Activated T-helper 2 cell treated with anti-CD3 and anti-CD28 coated beads, Interferon-gamma antibody, Interleukin-2, Interleukin-4, amounts not matched to agents 10 μg/mL and 5 μg/mL and 100 μg/mL, durations not matched to agents 14 hours and 24 hours and 36 hours (primary cell): ENCODE results near the gene EOMES. TPM values are rescaled to one million over a fixed set of nuclear protein-coding genes. Genes with fewer than 3 reads are reported as not detected.

Source experiments
- DNase-seq: peaks from one replicate; pipeline ENCODE4 v3.0.0; 2021; ENCODE audit warnings: low spot score
- H3K27ac Mint-ChIP-seq: one replicate; pipeline ENCODE4 v1.8.0; 2021; ENCODE audit warnings: mixed read lengths
- H3K27me3 Mint-ChIP-seq: one replicate; pipeline ENCODE4 v1.8.0; 2021; ENCODE audit warnings: low read depth, mixed read lengths
- H3K36me3 Mint-ChIP-seq: one replicate; pipeline ENCODE4 v1.8.0; 2021; ENCODE audit warnings: low read depth, mixed read lengths
- H3K4me1 Mint-ChIP-seq: one replicate; pipeline ENCODE4 v1.8.0; 2021; ENCODE audit warnings: low read depth, mixed read lengths
- H3K4me3 Mint-ChIP-seq: one replicate; pipeline ENCODE4 v1.8.0; 2021; ENCODE audit warnings: low read depth, mild to moderate bottlenecking, moderate library complexity, mixed read lengths
- H3K9me3 Mint-ChIP-seq: one replicate; pipeline ENCODE4 v1.8.0; 2021; ENCODE audit warnings: mixed read lengths
- intact Hi-C: fragments of 100-400 bp; cut with micrococcal nuclease; formaldehyde crosslinking; loops from one replicate; pipeline ENCODE4 v1.15.1; 2023
- total RNA-seq: library from RNA; stranded (reverse); gene quantifications from 2 replicates; pipeline ENCODE4 v1.2.3, GENCODE V29; 2022

Gene EOMES
- total RNA-seq, 1 donor from 2014 or later: 5.2 TPM

GRCh38 chr3:27716309-27716708 lies 5.8 kb downstream of the EOMES start:
- no peak for DNase-seq
- Mint-ChIP-seq H3K9me3 (no peaks in the 10 kb centered on the region), H3K27ac (no peak overlapping the region), H3K27me3 (peaks cover 66% of the 10 kb centered on the region), H3K4me3 (no peak overlapping the region), H3K4me1 (peaks cover 45% of the 10 kb centered on the region), H3K36me3 (peaks cover 29% of the 10 kb centered on the region)
- intact Hi-C loops: no loop called here

GRCh38 chr3:27715863-27716262 lies 6.3 kb downstream of the EOMES start:
- H3K9me3 Mint-ChIP-seq: no peaks in the 10 kb centered on the region
- peaks cover 67% of the 10 kb centered on the region for H3K27me3 Mint-ChIP-seq
- no peak overlapping the region for H3K27ac Mint-ChIP-seq
- H3K4me3 Mint-ChIP-seq: no peak overlapping the region
- no peak for DNase-seq
- H3K4me1 Mint-ChIP-seq: peaks cover 41% of the 10 kb centered on the region
- intact Hi-C loops: no loop called here
- peaks cover 27% of the 10 kb centered on the region for H3K36me3 Mint-ChIP-seq

GRCh38 chr3:27715454-27715806 lies 6.7 kb downstream of the EOMES start:
- H3K4me3 Mint-ChIP-seq: no peak overlapping the region
- no peaks in the 10 kb centered on the region for H3K9me3 Mint-ChIP-seq
- intact Hi-C loops: no loop called here
- peaks cover 37% of the 10 kb centered on the region for H3K4me1 Mint-ChIP-seq
- no peak overlapping the region for H3K27ac Mint-ChIP-seq
- no peak for DNase-seq
- H3K27me3 Mint-ChIP-seq: peaks cover 67% of the 10 kb centered on the region
- peaks cover 25% of the 10 kb centered on the region for H3K36me3 Mint-ChIP-seq

GRCh38 chr3:27714692-27715453 lies 7.2 kb downstream of the EOMES start:
- H3K4me3 Mint-ChIP-seq: peak overlapping the region; percentile 93
- no peak for DNase-seq
- intact Hi-C loops: loop anchor here (1.0 to 5.0 kb wide), 2 partner anchors 14 to 632 kb away; partner anchors contain the start of genes AZI2 and ZCWPW2
- peaks cover 67% of the 10 kb centered on the region for H3K27me3 Mint-ChIP-seq
- H3K27ac Mint-ChIP-seq: no peak overlapping the region
- no peaks in the 10 kb centered on the region for H3K9me3 Mint-ChIP-seq
- peaks cover 25% of the 10 kb centered on the region for H3K36me3 Mint-ChIP-seq
- peaks cover 37% of the 10 kb centered on the region for H3K4me1 Mint-ChIP-seq

GRCh38 chr3:27714146-27714526 lies 8.0 kb downstream of the EOMES start:
- H3K4me1 Mint-ChIP-seq: peaks cover 41% of the 10 kb centered on the region

GRCh38 chr3:27713435-27714145 lies 8.5 kb downstream of the EOMES start:
- Mint-ChIP-seq H3K27ac (no peak overlapping the region), H3K27me3 (peaks cover 62% of the 10 kb centered on the region), H3K4me3 (peak overlapping the region; percentile 93), H3K9me3 (no peaks in the 10 kb centered on the region), H3K4me1 (peaks cover 42% of the 10 kb centered on the region), H3K36me3 (peaks cover 24% of the 10 kb centered on the region)
- no peak for DNase-seq
- intact Hi-C loops: loop anchor here (1.0 to 5.0 kb wide), 5 partner anchors 16 to 634 kb away; partner anchors contain the start of genes AZI2 and ZCWPW2

More at GRCh38 chr3:27714146-27714526, 8.0 kb downstream of the EOMES start:
- DNase-seq: no peak
- intact Hi-C loops: loop anchor here (1.0 to 5.0 kb wide), 2 partner anchors 15 to 633 kb away; partner anchors contain the start of genes AZI2 and ZCWPW2
- H3K4me3 Mint-ChIP-seq: peak overlapping the region; percentile 93
- peaks cover 62% of the 10 kb centered on the region for H3K27me3 Mint-ChIP-seq
- H3K27ac Mint-ChIP-seq: no peak overlapping the region
- H3K9me3 Mint-ChIP-seq: no peaks in the 10 kb centered on the region
- peaks cover 25% of the 10 kb centered on the region for H3K36me3 Mint-ChIP-seq

GRCh38 chr3:27713078-27713423 lies 9.1 kb downstream of the EOMES start:
- peaks cover 18% of the 10 kb centered on the region for H3K36me3 Mint-ChIP-seq
- intact Hi-C loops: loop anchor here (2.0 to 5.0 kb wide), 4 partner anchors 342 to 634 kb away; partner anchors contain the start of genes AZI2 and ZCWPW2
- H3K4me3 Mint-ChIP-seq: peak overlapping the region; percentile 93
- no peak for DNase-seq
- peaks cover 59% of the 10 kb centered on the region for H3K27me3 Mint-ChIP-seq
- no peaks in the 10 kb centered on the region for H3K9me3 Mint-ChIP-seq
- peak overlapping the region; percentile 25 for H3K27ac Mint-ChIP-seq
- H3K4me1 Mint-ChIP-seq: peaks cover 39% of the 10 kb centered on the region

GRCh38 chr3:27712136-27713077 lies 9.7 kb downstream of the EOMES start:
- H3K27me3 Mint-ChIP-seq: peaks cover 52% of the 10 kb centered on the region
- peak; percentile 76 for DNase-seq
- peaks cover 38% of the 10 kb centered on the region for H3K4me1 Mint-ChIP-seq
- no peaks in the 10 kb centered on the region for H3K9me3 Mint-ChIP-seq
- peak overlapping the region; percentile 93 for H3K4me3 Mint-ChIP-seq
- H3K27ac Mint-ChIP-seq: peak overlapping the region; percentile 85
- intact Hi-C loops: loop anchor here (1.0 to 5.0 kb wide), 6 partner anchors 9 to 635 kb away; partner anchors contain the start of genes AZI2 and ZCWPW2
- peaks cover 12% of the 10 kb centered on the region for H3K36me3 Mint-ChIP-seq

GRCh38 chr3:27708250-27708649 lies 13.9 kb downstream of the EOMES start:
- peaks cover 42% of the 10 kb centered on the region for H3K27me3 Mint-ChIP-seq
- no peaks in the 10 kb centered on the region for H3K9me3 Mint-ChIP-seq
- DNase-seq: no peak

GRCh38 chr3:27699067-27699466 lies 23.1 kb downstream of the EOMES start:
- Mint-ChIP-seq H3K27ac (no peak overlapping the region), H3K27me3 (peaks cover 14% of the 10 kb centered on the region), H3K4me3 (no peak overlapping the region), H3K36me3 (no peaks in the 10 kb centered on the region), H3K9me3 (peaks cover 10% of the 10 kb centered on the region), H3K4me1 (no peaks in the 10 kb centered on the region)
- no peak for DNase-seq
- intact Hi-C loops: no loop called here

More at GRCh38 chr3:27708250-27708649, 13.9 kb downstream of the EOMES start:
- no peak overlapping the region for H3K4me3 Mint-ChIP-seq
- no peak overlapping the region for H3K27ac Mint-ChIP-seq
- peaks cover 23% of the 10 kb centered on the region for H3K4me1 Mint-ChIP-seq
- intact Hi-C loops: no loop called here
- H3K36me3 Mint-ChIP-seq: no peaks in the 10 kb centered on the region

- H3K4me1 Mint-ChIP-seq: no peaks in the 10 kb centered on the region
- H3K36me3 Mint-ChIP-seq: no peaks in the 10 kb centered on the region
- peaks cover 10% of the 10 kb centered on the region for H3K9me3 Mint-ChIP-seq
- peaks cover 23% of the 10 kb centered on the region for H3K27me3 Mint-ChIP-seq
- no peak overlapping the region for H3K27ac Mint-ChIP-seq
- no peak for DNase-seq
- intact Hi-C loops: no loop called here
- H3K4me3 Mint-ChIP-seq: no peak overlapping the region
These were observed 25.2 kb downstream of the EOMES start for GRCh38 chr3:27696906-27697305.

- Mint-ChIP-seq H3K9me3 (peaks cover 19% of the 10 kb centered on the region), H3K27me3 (peaks cover 30% of the 10 kb centered on the region), H3K4me1 (no peaks in the 10 kb centered on the region), H3K27ac (no peak overlapping the region), H3K36me3 (no peaks in the 10 kb centered on the region), H3K4me3 (no peak overlapping the region)
- intact Hi-C loops: no loop called here
- DNase-seq: no peak
These were observed 26.5 kb downstream of the EOMES start for GRCh38 chr3:27695636-27696035.
